CD4-positive, alpha-beta T cell (primary cell): ENCODE data around the gene CDH20. TPM values are rescaled to one million over a fixed set of nuclear protein-coding genes. Genes with fewer than 3 reads are reported as not detected.

Source experiments
- ATAC-seq: fragments of 200-7000 bp; cut with Tn5 transposase; one replicate; pipeline ENCODE4 v1.10.0; 2022; ENCODE audit warnings: mild to moderate bottlenecking; ENCODE audit not compliant: poor library complexity
- CTCF ChIA-PET: fragments of 350-600 bp; sonication (Branson Sonifier 250); formaldehyde crosslinking; loops from one replicate; lab custom pipeline; 2021; ENCODE audit warnings: antibody characterized with exemption, inconsistent platforms; lab: Charles Lee
- POLR2A ChIA-PET: fragments of 350-600 bp; sonication (Branson Sonifier 250); formaldehyde crosslinking; loops from one replicate; lab custom pipeline; 2021; ENCODE audit warnings: antibody characterized with exemption, inconsistent platforms; lab: Charles Lee
- DNase-seq, 14 experiments: peaks; one replicate each; pipeline ENCODE4 v3.0.0-alpha.2; 2013 to 2020; ENCODE audit warnings: mixed read lengths in 2 of 14
- H3K27ac ChIP-seq, 2 donors: one replicate each; pipeline versions ENCODE4 v1.5.1 to v1.7.0; 2013; ENCODE audit warnings: low read length in 2 of 2, low read depth in 1 of 2, mild to moderate bottlenecking in 1 of 2
- H3K27me3 ChIP-seq, 2 experiments: 1 replicate in 1 of 2; 2 replicates in 1 of 2; pipeline versions ENCODE4 v1.6.1 to v1.7.0; 2013; ENCODE audit warnings: low read length in 2 of 2, control low read depth in 1 of 2, mild to moderate bottlenecking in 1 of 2, moderate library complexity in 1 of 2; ENCODE audit not compliant: insufficient read depth in 2 of 2, control insufficient read depth in 1 of 2
- H3K36me3 ChIP-seq: one replicate; pipeline ENCODE4 v1.6.1; 2013; ENCODE audit warnings: low read length, control low read depth; ENCODE audit not compliant: insufficient read depth
- H3K4me1 ChIP-seq: one replicate; pipeline ENCODE4 v1.6.1; 2013; ENCODE audit warnings: low read length, control low read depth; ENCODE audit not compliant: insufficient read depth
- H3K4me3 ChIP-seq: one replicate; pipeline ENCODE4 v1.5.1; 2013; ENCODE audit warnings: mild to moderate bottlenecking, low read length, moderate library complexity
- H3K9me3 ChIP-seq, 2 experiments: 1 replicate in 1 of 2; 2 replicates in 1 of 2; pipeline versions ENCODE4 v1.6.1 to v1.7.0; 2013; ENCODE audit warnings: low read length in 2 of 2, mild to moderate bottlenecking in 2 of 2, control low read depth in 1 of 2, moderate library complexity in 1 of 2; ENCODE audit not compliant: control insufficient read depth in 1 of 2, insufficient read depth in 1 of 2
- H3K27ac Mint-ChIP-seq: one replicate; pipeline ENCODE4 v1.8.0; 2020; ENCODE audit warnings: mixed read lengths
- H3K27me3 Mint-ChIP-seq: one replicate; pipeline ENCODE4 v1.8.0; 2021; ENCODE audit warnings: mixed read lengths
- H3K36me3 Mint-ChIP-seq: one replicate; pipeline ENCODE4 v1.8.0; 2021; ENCODE audit warnings: low read depth, mixed read lengths
- H3K4me1 Mint-ChIP-seq: one replicate; pipeline ENCODE4 v1.8.0; 2021; ENCODE audit warnings: low read depth, mixed read lengths
- H3K4me3 Mint-ChIP-seq: one replicate; pipeline ENCODE4 v1.8.0; 2020; ENCODE audit warnings: mild to moderate bottlenecking, mixed read lengths
- H3K9me3 Mint-ChIP-seq: one replicate; pipeline ENCODE4 v1.8.0; 2020; ENCODE audit warnings: mixed read lengths
- intact Hi-C, 2 experiments: fragments of 100-400 bp; cut with DNase I in 1 of 2; cut with micrococcal nuclease in 1 of 2; formaldehyde crosslinking; loops; one replicate each; pipeline versions ENCODE4 v1.15.1 to v1.9.0; 2023 to 2025; cut with DNase I, micrococcal nuclease
- polyA plus RNA-seq, 2 donors: library from polyadenylated mRNA; unstranded; fragments of 120-200 nt; gene quantifications; one replicate each; pipeline ENCODE4 v1.2.1, GENCODE V29; 2013
- total RNA-seq, 174 experiments: library from RNA in 2 of 174; stranded (reverse) in 2 of 174; gene quantifications; one replicate each; pipeline ENCODE4 v1.2.3 and lab custom pipeline; 2021 to 2026
- TF ChIP-seq, protein P1 (sequence below): fragments of 200-600 bp; IDR thresholded peaks from one replicate; pipeline ENCODE4 v1.8.0; 2022; ENCODE audit warnings: antibody characterized with exemption, mild to moderate bottlenecking

Gene CDH20
- total RNA-seq (under 1 TPM; 0.16 to 0.39 TPM), total RNA-seq (lab: John Stamatoyannopoulos, UW) (0 to 3.9 (median 0.21) reads per million in 172 experiments)
- polyA plus RNA-seq (2013, experiment 1 of 2): 0.09 TPM
- polyA plus RNA-seq (2013, experiment 2 of 2): 0.12 TPM

DNA sequence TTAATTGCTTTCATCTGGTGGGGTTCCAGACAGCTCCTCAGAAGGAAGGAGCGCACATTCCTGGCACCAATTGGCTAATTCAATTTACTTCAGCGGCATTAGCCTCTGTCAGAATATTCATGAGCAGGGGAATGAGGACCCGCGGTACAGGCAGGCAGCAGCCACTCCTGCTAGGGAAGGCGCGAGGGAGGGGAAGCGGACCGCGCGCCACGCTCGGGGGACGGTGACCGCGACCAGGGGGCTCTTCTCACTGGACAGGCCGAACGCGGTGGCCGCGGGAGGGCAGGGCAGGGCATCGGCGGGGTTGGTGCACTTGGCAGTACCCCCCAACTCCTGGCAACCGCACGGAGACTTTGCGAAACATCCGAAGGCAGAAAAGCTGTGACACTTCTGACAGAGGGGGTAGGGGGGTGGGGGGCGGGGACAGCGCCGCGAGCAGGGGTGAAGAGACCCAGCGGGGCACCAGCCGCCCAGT, at the start of gene CDH20:
Gene CDH20 (plus strand): TSS at position 160 of the 475 bp plus-strand sequence.
- ATAC-seq: no peak
- ChIA-PET POLR2A (no interaction called here), CTCF (no interaction called here)
- TF ChIP-seq, protein P1, sequence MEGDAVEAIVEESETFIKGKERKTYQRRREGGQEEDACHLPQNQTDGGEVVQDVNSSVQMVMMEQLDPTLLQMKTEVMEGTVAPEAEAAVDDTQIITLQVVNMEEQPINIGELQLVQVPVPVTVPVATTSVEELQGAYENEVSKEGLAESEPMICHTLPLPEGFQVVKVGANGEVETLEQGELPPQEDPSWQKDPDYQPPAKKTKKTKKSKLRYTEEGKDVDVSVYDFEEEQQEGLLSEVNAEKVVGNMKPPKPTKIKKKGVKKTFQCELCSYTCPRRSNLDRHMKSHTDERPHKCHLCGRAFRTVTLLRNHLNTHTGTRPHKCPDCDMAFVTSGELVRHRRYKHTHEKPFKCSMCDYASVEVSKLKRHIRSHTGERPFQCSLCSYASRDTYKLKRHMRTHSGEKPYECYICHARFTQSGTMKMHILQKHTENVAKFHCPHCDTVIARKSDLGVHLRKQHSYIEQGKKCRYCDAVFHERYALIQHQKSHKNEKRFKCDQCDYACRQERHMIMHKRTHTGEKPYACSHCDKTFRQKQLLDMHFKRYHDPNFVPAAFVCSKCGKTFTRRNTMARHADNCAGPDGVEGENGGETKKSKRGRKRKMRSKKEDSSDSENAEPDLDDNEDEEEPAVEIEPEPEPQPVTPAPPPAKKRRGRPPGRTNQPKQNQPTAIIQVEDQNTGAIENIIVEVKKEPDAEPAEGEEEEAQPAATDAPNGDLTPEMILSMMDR: no peak
- no peak within 1 kb of the TSS for H3K27ac ChIP-seq
- Mint-ChIP-seq H3K27ac (no peak within 1 kb of the TSS), H3K36me3 (no peaks in the 10 kb centered on the region), H3K9me3 (no peaks in the 10 kb centered on the region), H3K4me1 (no peaks in the 10 kb centered on the region), H3K4me3 (no peak within 1 kb of the TSS), H3K27me3 (peaks cover 48% of the 10 kb centered on the region)
- H3K36me3 ChIP-seq: no peaks in the 10 kb centered on the region
- H3K27me3 ChIP-seq: peaks cover 20 to 29% of the 10 kb centered on the region in 2 experiments
- H3K9me3 ChIP-seq: peaks cover 0 to 21% of the 10 kb centered on the region in 2 experiments
- DNase-seq: no peak
- intact Hi-C loops: no loop called here
- no peaks in the 10 kb centered on the region for H3K4me1 ChIP-seq
- H3K4me3 ChIP-seq: no peak within 1 kb of the TSS

DNA sequence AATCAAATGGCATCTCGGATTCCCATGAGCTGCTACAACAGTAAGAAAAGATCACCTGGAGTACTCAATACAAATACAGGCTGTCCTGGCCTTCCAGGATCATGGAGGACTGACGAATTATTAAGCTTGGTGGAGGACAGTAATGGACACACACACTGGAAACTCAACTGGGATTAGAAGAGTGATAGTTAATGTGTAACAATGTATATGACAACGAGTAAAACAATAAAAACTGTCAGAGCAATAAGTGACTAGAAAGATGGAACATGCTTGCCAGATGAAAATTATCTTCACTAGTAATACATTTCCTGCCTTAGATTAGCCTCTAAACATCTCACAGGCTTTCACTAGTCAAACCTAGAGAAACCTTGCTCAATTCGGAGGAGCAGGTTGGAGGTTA, 49.2 kb upstream of the CDH20 start:
- no peaks in the 10 kb centered on the region for H3K9me3 ChIP-seq
- no peaks in the 10 kb centered on the region for H3K4me1 ChIP-seq
- no peaks in the 10 kb centered on the region for H3K27me3 Mint-ChIP-seq
- DNase-seq: no peak
- POLR2A ChIA-PET: no interaction called here
- intact Hi-C loops: no loop called here
- no peak overlapping the region for H3K4me3 ChIP-seq
- H3K27ac ChIP-seq: no peak overlapping the region
- no peak for ATAC-seq
- H3K36me3 ChIP-seq: no peaks in the 10 kb centered on the region
- TF ChIP-seq, protein P1: no peak
- no peak overlapping the region for H3K27ac Mint-ChIP-seq
- H3K36me3 Mint-ChIP-seq: no peaks in the 10 kb centered on the region
- no peaks in the 10 kb centered on the region for H3K27me3 ChIP-seq
- CTCF ChIA-PET: no interaction called here
- no peaks in the 10 kb centered on the region for H3K4me1 Mint-ChIP-seq
- peaks cover 6% of the 10 kb centered on the region for H3K9me3 Mint-ChIP-seq
- no peak overlapping the region for H3K4me3 Mint-ChIP-seq

DNA sequence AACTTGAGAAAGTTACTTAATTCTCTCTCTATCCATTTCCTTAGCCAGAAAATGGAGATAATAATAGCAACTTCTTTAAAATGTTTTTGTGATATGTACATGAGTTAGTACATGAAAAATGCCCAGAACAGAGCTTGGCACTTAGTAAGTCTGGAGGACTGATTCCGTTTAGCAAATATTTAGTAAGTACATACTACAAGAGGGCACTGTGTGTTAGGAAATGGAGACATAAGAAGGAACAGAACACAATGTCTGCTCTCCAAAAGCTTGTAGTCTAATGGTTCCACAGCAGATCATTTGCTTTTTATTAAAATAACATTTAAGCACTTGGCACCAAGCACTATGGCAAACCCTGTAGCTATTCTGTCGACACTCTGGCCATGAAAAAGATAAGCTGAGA, 47.5 kb upstream of the CDH20 start:
- Histone ChIP-seq H3K27me3 (no peaks in the 10 kb centered on the region), H3K9me3 (no peaks in the 10 kb centered on the region), H3K27ac (no peak overlapping the region), H3K36me3 (no peaks in the 10 kb centered on the region), H3K4me3 (no peak overlapping the region), H3K4me1 (no peaks in the 10 kb centered on the region)
- H3K4me3 Mint-ChIP-seq: no peak overlapping the region
- DNase-seq: no peak
- ChIA-PET POLR2A (no interaction called here), CTCF (no interaction called here)
- intact Hi-C loops: no loop called here
- TF ChIP-seq, protein P1: no peak
- H3K27me3 Mint-ChIP-seq: no peaks in the 10 kb centered on the region
- ATAC-seq: no peak
- H3K9me3 Mint-ChIP-seq: peaks cover 4% of the 10 kb centered on the region
- H3K27ac Mint-ChIP-seq: no peak overlapping the region
- no peaks in the 10 kb centered on the region for H3K36me3 Mint-ChIP-seq
- no peaks in the 10 kb centered on the region for H3K4me1 Mint-ChIP-seq
